Gastrocnemius medialis (tissue), 4 donors: Measurements from ENCODE around the gene PLCXD3.

Experiments
- POLR2A ChIP-seq, 2 donors: fragments of 450-650 bp; IDR thresholded peaks; one replicate each; pipeline ENCODE4 v1.6.1; 2017; ENCODE audit warnings: antibody characterized with exemption in 2 of 2, mild to moderate bottlenecking in 2 of 2, moderate library complexity in 2 of 2
- TF ChIP-seq, protein P1 (sequence below), 5 experiments: fragments of 450-650 bp in 3 of 5; fragments of 200-600 bp in 2 of 5; sonication (generic) in 2 of 5; IDR thresholded peaks in 4 of 5; conservative IDR thresholded peaks in 1 of 5; 1 replicate in 4 of 5; 2 replicates in 1 of 5; pipeline ENCODE4 v1.5.1; 2016 to 2019; ENCODE audit warnings: antibody characterized with exemption in 5 of 5, mild to moderate bottlenecking in 3 of 5, moderate library complexity in 3 of 5

GRCh38 chr5:41447650-41448510 is 62.5 kb downstream of the PLCXD3 start:
- TF ChIP-seq, protein P1, sequence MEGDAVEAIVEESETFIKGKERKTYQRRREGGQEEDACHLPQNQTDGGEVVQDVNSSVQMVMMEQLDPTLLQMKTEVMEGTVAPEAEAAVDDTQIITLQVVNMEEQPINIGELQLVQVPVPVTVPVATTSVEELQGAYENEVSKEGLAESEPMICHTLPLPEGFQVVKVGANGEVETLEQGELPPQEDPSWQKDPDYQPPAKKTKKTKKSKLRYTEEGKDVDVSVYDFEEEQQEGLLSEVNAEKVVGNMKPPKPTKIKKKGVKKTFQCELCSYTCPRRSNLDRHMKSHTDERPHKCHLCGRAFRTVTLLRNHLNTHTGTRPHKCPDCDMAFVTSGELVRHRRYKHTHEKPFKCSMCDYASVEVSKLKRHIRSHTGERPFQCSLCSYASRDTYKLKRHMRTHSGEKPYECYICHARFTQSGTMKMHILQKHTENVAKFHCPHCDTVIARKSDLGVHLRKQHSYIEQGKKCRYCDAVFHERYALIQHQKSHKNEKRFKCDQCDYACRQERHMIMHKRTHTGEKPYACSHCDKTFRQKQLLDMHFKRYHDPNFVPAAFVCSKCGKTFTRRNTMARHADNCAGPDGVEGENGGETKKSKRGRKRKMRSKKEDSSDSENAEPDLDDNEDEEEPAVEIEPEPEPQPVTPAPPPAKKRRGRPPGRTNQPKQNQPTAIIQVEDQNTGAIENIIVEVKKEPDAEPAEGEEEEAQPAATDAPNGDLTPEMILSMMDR (IDR thresholded peaks at IDR 0.05 in 4 of 5, conservative IDR thresholded peaks at IDR 0.05 in 1 of 5) = no peak
- no peak for TF ChIP-seq POLR2A (IDR thresholded peaks at IDR 0.05)
